Activated CD8-positive, alpha-beta memory T cell treated with anti-CD3 and anti-CD28 coated beads for 48 hours (primary cell): ENCODE results near the gene DNAH8.

Source experiments
- DNase-seq, 3 experiments: peaks; one replicate each; pipeline ENCODE4 v3.0.0-alpha.2; 2020; ENCODE audit warnings: low read depth in 2 of 3, low spot score in 2 of 3

DNAH8 gene

GRCh38 chr6:39065561-39065960 lies 350.4 kb downstream of the DNAH8 start:
- no peak for DNase-seq

DNA sequence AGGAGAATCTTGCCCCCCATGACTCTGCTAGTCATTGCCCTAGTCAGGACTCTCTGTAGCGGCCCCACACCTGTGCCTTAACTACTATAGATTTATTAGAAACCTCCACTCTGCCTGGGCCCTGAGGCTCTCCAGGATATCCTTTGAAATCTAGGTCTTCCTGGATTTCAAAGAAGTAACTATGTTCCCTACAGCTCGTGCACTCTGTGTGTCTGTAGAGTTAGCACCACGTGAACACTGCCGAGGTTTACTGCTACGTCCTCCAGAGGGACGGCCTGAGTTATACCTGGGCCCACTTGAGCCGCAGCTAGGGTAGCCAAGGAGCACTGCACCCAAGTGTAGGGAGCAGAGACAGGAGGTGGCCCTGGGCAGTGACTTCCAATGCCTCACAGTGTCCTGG lies 353.3 kb downstream of the DNAH8 start:
- DNase-seq, result no peak

DNA sequence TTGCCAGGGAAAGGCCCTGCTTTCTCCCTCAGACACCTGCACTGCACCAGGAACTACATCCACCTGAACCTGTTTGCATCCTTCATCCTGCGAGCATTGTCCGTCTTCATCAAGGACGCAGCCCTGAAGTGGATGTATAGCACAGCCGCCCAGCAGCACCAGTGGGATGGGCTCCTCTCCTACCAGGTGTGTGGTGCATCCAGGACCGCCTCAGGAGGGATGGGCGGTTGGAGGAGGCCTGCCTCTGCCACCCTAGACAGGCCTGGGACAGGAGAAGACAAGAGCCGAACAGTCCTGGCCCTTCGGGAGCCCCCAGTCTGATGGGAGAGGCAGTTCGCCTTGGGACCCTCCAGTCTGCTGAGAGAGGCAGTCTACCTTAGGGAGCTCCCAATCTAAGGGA lies 357.7 kb downstream of the DNAH8 start:
- DNase-seq, result no peak

DNA sequence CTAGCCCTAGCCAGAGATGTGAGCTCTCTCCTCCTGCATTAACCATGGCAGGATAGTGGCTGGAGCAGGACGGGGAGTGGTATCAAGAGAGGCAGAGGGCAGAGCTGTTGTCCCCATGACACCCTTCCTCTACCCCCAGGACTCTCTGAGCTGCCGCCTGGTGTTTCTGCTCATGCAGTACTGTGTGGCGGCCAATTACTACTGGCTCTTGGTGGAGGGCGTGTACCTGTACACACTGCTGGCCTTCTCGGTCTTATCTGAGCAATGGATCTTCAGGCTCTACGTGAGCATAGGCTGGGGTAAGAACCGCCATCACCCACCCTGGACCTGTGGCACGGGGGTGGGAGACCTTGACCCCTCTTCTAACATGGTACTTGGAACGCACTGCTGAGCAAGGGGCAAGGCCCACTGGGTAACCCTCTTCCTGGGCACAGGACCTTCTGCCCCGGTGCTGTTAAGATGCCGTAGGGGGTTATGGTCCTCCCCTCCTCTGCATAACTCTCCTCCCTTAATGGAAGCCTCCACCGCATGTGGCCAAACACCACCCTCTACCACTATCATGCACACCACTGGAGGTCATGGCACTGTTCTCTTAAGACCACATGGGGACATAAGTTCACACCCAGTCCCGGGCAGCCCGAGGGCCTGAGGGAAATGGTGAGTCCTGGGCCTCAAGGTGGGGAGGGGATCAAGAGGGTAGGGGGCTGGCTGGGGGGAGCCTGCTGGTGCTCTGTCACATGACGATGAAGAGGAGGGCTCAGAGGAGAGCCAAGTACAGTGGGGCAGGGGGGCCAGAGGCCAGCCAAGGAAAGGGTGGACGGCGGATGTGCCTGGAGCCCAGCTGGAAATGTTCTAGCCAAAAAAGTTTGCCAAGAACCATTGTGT lies 358.6 kb downstream of the DNAH8 start:
- no peak for DNase-seq

DNA sequence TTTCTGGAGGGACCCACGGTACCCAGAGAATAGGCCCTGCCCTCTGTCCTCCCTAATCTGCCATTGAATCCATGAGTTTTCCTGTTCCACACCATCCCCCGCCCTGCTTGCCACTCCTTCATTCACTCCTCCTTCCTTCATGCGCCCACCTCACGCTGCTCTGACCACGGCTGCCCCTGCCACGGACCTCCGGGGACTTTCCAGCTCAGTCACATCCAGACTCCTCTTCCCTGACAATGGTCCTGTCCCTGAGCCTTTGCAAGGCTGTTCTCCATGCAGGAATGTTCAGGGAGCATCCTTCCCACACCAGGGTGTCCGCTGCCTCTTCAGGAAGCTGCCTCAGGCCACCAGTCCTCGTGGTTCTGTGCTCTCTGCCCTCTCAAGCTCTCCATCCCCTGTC lies 359.4 kb downstream of the DNAH8 start:
- no peak for DNase-seq

DNA sequence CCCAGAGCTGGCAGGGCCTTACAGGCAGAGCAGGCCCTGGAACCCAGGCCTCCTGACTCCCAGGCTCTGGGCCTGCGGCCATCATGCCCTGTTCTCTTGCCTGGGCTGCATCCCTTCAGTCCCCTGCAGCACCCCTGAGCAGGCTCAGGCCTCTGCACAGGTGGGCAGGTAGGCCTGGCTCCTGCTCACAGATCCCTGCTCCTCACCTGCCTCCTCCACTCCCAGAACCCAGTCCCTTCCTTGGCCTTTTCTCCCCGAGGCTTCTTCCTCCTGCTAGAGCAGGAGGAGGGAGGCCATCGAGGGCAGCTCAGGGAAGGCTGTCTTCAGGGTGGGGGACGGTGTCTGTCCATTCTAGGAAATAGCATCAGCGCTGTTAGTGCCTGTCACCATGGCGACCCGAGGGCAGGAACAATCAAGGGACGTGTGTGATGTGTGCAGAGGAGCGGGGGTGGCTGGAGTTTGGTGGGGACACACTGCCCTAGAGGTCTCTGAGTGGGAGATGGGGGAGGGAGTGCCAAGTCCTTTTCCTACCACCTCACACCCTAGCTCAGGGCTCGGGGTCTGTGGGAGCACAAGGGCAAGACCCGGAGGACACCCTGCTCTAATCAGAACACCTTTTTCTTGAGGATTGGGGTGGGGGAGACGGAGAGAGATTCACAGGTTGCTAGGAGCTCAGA lies 360.0 kb downstream of the DNAH8 start:
- DNase-seq, result no peak

- no peak for DNase-seq
These were observed 360.9 kb downstream of the DNAH8 start for GRCh38 chr6:39075807-39076622.

DNA sequence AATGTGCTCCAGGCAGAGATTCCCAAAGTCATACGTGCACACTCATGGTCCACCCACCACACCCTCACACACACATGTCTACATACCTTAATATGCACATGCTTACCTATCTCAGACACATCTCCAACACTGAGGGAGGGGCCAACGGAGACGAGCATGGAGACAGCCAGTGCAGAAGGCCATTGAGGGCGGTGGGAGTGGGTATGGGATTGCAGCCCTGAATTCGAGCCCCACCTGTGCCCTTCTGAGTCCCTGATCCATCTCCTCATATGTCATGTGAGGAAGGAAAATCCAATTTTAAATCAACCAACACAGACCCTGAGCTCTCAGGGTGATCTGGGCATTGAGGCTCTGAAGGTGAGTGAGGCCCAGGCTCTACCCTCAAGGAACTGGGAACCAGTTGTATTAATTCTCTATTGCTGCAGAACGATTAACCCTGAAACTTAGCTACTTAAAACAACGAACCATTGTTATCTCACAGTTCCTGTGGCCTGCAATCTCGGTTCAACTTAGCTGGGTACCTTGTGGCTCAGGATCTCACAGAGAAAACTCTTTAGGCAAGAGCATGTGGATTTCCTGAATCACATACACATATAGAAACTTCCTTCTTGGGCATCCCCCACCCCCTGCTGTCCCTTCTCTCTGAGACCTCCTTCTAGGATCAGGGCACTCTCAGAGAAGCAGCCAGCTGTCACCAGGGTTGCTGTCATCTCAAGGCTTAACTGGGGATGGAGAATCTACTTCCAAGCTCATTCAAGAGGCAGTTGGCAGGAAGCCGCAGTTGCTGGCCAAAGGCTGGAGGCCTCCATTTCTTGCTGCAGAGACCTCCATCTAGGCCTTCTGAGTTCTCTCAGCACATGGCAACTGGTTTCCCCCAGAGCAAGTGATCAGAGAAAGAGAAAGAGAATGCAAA lies 361.8 kb downstream of the DNAH8 start:
- DNase-seq, result no peak

DNA sequence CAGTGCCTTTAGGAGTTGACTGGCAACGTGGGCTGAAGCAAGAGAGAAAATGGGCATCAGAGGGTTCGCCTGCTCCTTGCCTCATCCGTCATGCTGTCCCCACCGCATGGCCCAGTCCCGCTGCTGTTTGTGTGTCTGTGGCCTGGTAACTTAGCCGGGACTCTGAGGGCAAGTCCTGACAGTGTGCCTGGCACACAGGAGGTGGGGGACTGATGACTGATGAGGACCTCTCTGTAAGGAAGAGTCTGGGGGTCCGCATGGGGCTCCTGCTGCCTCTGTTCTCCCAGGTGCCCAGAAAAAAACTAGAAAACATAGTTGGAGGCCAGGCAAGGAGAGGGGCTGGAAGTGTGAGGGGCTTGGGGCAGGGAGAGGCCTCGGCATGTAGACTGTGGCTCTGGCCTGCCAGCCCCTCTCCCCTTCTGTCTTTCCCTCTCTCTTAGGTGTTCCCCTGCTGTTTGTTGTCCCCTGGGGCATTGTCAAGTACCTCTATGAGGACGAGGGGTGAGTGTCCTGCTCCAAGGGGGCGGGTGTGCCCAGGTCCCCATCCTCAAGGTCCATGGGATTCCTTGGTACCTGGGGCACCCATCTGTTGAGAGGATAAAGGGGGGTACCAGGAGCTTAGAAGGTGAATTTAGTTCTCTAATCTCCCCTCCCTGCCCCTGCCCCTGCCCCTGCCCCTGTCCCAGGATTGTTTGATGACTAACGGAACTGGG lies 362.9 kb downstream of the DNAH8 start:
- no peak for DNase-seq

- DNase-seq, result no peak
These were observed 363.6 kb downstream of the DNAH8 start for GRCh38 chr6:39078695-39079094.

GRCh38 chr6:39079197-39080125 lies 364.4 kb downstream of the DNAH8 start:
- DNase-seq, result no peak
